SK-N-SH (cell line): ENCODE measurements around the gene BMPR1A. TPM values are rescaled to one million over a fixed set of nuclear protein-coding genes. Genes with fewer than 3 reads are reported as not detected.

Experiments used
- CTCF ChIA-PET: fragments of 300-600, 350-600 bp; formaldehyde crosslinking; extraction: SDS; loops from one replicate; lab custom pipeline; 2021; lab: Yijun Ruan, JAX
- POLR2A ChIA-PET: fragments of 350-600 bp; sonication (Branson Sonifier 250); formaldehyde crosslinking; extraction: SDS; loops from one replicate; lab custom pipeline; 2020; ENCODE audit warnings: antibody characterized with exemption, inconsistent platforms; lab: Yijun Ruan, JAX
- DNase-seq: peaks from one replicate; pipeline ENCODE4 v3.0.0; 2012
- H2AFZ ChIP-seq: fragments of 200-600 bp; sonication (generic); 2 replicates; pipeline ENCODE4 v1.8.1; 2016; ENCODE audit warnings: antibody characterized with exemption, mild to moderate bottlenecking, low read depth
- H3F3A ChIP-seq: fragments of 200-600 bp; sonication (generic); replicated peaks from 2 replicates; pipeline ENCODE3; 2016; ENCODE audit warnings: antibody characterized with exemption, mild to moderate bottlenecking; ENCODE audit not compliant: insufficient read depth
- H3K27ac ChIP-seq, 2 experiments: fragments of 200-500 bp in 1 of 2; fragments of 200-600 bp in 1 of 2; sonication (Bioruptor generic) in 1 of 2; sonication (generic), shearing (Covaris generic) in 1 of 2; 2 replicates each; pipeline versions ENCODE4 v1.5.1 to v1.6.1; 2014 to 2016; ENCODE audit warnings: low read depth in 2 of 2, inconsistent platforms in 1 of 2, low read length in 1 of 2, mild to moderate bottlenecking in 1 of 2, mixed read lengths in 1 of 2
- H3K27me3 ChIP-seq: fragments of 200-600 bp; sonication (generic), shearing (Covaris generic); 2 replicates; pipeline ENCODE4 v1.6.1; 2016; ENCODE audit warnings: mixed run types; ENCODE audit not compliant: insufficient read depth
- H3K36me3 ChIP-seq, 2 experiments: fragments of 200-500 bp in 1 of 2; fragments of 200-600 bp in 1 of 2; sonication (Bioruptor generic) in 1 of 2; sonication (generic) in 1 of 2; replicated peaks in 1 of 2; 2 replicates each; pipeline versions ENCODE3 to v1.5.1; 2014 to 2016; ENCODE audit warnings: low read length in 1 of 2, mild to moderate bottlenecking in 1 of 2; ENCODE audit not compliant: insufficient read depth in 2 of 2, control insufficient read depth in 1 of 2
- H3K4me1 ChIP-seq, 2 experiments: fragments of 200-500 bp in 1 of 2; fragments of 200-600 bp in 1 of 2; sonication (Bioruptor generic) in 1 of 2; sonication (generic), shearing (Covaris generic) in 1 of 2; 2 replicates each; pipeline versions ENCODE4 v1.5.1 to v1.6.1; 2014 to 2016; ENCODE audit warnings: low read depth in 1 of 2, low read length in 1 of 2, mixed run types in 1 of 2; ENCODE audit not compliant: insufficient read depth in 2 of 2, control insufficient read depth in 1 of 2
- H3K4me2 ChIP-seq: fragments of 200-600 bp; sonication (generic), shearing (Covaris generic); 2 replicates; pipeline ENCODE4 v1.6.1; 2017; ENCODE audit warnings: mixed run types
- H3K4me3 ChIP-seq, 2 experiments: fragments of 200-500 bp in 1 of 2; fragments of 200-600 bp in 1 of 2; sonication (Bioruptor generic) in 1 of 2; sonication (generic), shearing (Covaris generic) in 1 of 2; 2 replicates each; pipeline versions ENCODE4 v1.5.1 to v1.8.1; 2014 to 2016; ENCODE audit warnings: low read depth in 2 of 2, inconsistent platforms in 1 of 2, low read length in 1 of 2, mild to moderate bottlenecking in 1 of 2, mixed read lengths in 1 of 2, moderate library complexity in 1 of 2
- H3K79me2 ChIP-seq: fragments of 200-600 bp; sonication (generic); 2 replicates; pipeline ENCODE4 v1.8.1; 2017; ENCODE audit warnings: mild to moderate bottlenecking; ENCODE audit not compliant: insufficient read depth
- H3K9ac ChIP-seq: fragments of 200-600 bp; sonication (generic); 2 replicates; pipeline ENCODE4 v1.6.1; 2017; ENCODE audit warnings: mixed run types
- H3K9me2 ChIP-seq: fragments of 200-600 bp; sonication (generic); 2 replicates; pipeline ENCODE4 v1.6.1; 2017; ENCODE audit warnings: mixed run types
- H3K9me3 ChIP-seq: fragments of 200-600 bp; sonication (generic); 2 replicates; pipeline ENCODE4 v1.6.1; 2017; ENCODE audit warnings: mixed run types, mild to moderate bottlenecking, moderate library complexity
- H4K20me1 ChIP-seq: fragments of 200-600 bp; sonication (generic); 2 replicates; pipeline ENCODE4 v1.6.1; 2017; ENCODE audit warnings: mild to moderate bottlenecking, mixed run types; ENCODE audit not compliant: insufficient read depth
- CHD2 ChIP-seq: fragments of 150-350 bp; IDR thresholded peaks from 2 replicates; pipeline ENCODE4 v1.6.1; 2018; ENCODE audit warnings: low read length; ENCODE audit not compliant: partially characterized antibody
- CTCF ChIP-seq: fragments of 200-600 bp; sonication (generic); IDR thresholded peaks from 2 replicates; pipeline ENCODE4 v1.6.1; 2017; ENCODE audit warnings: antibody characterized with exemption, mild to moderate bottlenecking, moderate library complexity
- EP300 ChIP-seq, 2 experiments: IDR thresholded peaks; 2 replicates each; pipeline versions ENCODE4 v1.4.0 to v1.6.1; 2012; ENCODE audit warnings: borderline replicate concordance in 1 of 2, low read depth in 1 of 2, low read length in 1 of 2
- EZH2phosphoT487 ChIP-seq: fragments of 200-600 bp; sonication (generic); IDR thresholded peaks from 2 replicates; pipeline ENCODE4 v1.6.1; 2017; ENCODE audit warnings: low read depth, mixed run types, mild to moderate bottlenecking, antibody characterized with exemption, moderate library complexity, borderline replicate concordance
- FOSL2 ChIP-seq: IDR thresholded peaks from 2 replicates; pipeline ENCODE4 v1.4.0; 2012; ENCODE audit warnings: low read depth, mild to moderate bottlenecking, moderate library complexity, borderline replicate concordance
- FOXM1 ChIP-seq: IDR thresholded peaks from 2 replicates; pipeline ENCODE4 v1.4.0; 2012; ENCODE audit warnings: low read depth, mild to moderate bottlenecking
- IRF3 ChIP-seq: fragments of 150-350 bp; IDR thresholded peaks from 2 replicates; pipeline ENCODE4 v1.6.1; 2016; ENCODE audit warnings: mild to moderate bottlenecking, low read depth, low read length
- MEF2A ChIP-seq: IDR thresholded peaks from 2 replicates; pipeline ENCODE4 v1.4.0; 2012; ENCODE audit warnings: low read depth, borderline replicate concordance
- REST ChIP-seq: IDR thresholded peaks from 2 replicates; pipeline ENCODE4 v1.6.1; 2012; ENCODE audit warnings: mild to moderate bottlenecking, low read depth, low read length, moderate library complexity
- SMC3 ChIP-seq: IDR thresholded peaks from 2 replicates; pipeline ENCODE4 v1.6.1; 2012; ENCODE audit warnings: low read depth, low read length, improper control_type of control experiment
- TAF1 ChIP-seq: IDR thresholded peaks from 2 replicates; pipeline ENCODE4 v1.6.1; 2012; ENCODE audit warnings: low read depth, mild to moderate bottlenecking, low read length, moderate library complexity, borderline replicate concordance
- TCF12 ChIP-seq: IDR thresholded peaks from 2 replicates; pipeline ENCODE4 v1.4.0; 2012
- TEAD4 ChIP-seq: IDR thresholded peaks from 2 replicates; pipeline ENCODE4 v1.4.0; 2012; ENCODE audit warnings: mild to moderate bottlenecking, borderline replicate concordance; ENCODE audit not compliant: insufficient read depth
- USF1 ChIP-seq: IDR thresholded peaks from 2 replicates; pipeline ENCODE4 v1.4.0; 2012; ENCODE audit warnings: low read depth, borderline replicate concordance
- USF2 ChIP-seq: fragments of 150-350 bp; IDR thresholded peaks from 2 replicates; pipeline ENCODE4 v1.6.1; 2017; ENCODE audit warnings: antibody characterized with exemption, low read length, low read depth, borderline replicate concordance
- WGBS: methylation state at CpG from one replicate; pipeline ENCODE4 v1.1.6; 2017; ENCODE audit warnings: low lambda C conversion rate; 5-methylcytosine and 5-hydroxymethylcytosine counted together
- polyA plus RNA-seq, 3 experiments: library from polyadenylated mRNA; depleted of rRNA; stranded (reverse); fragments of >200 nt; gene quantifications; 2 replicates each; pipeline ENCODE4 v1.2.3, GENCODE V29; 2012

Gene BMPR1A
- polyA plus RNA-seq, 1 of the 3 experiments (the other 2 are of a cell fraction), result 12.7 TPM

GRCh38 chr10:86961481-86962091 lies 205.2 kb downstream of the BMPR1A start:
- H3K9me3 ChIP-seq, result no peaks in the 10 kb centered on the region
- H3K79me2 ChIP-seq, result no peaks in the 10 kb centered on the region
- no peak for DNase-seq
- no peaks in the 10 kb centered on the region for H4K20me1 ChIP-seq
- no peak overlapping the region for H3K9ac ChIP-seq
- no peaks in the 10 kb centered on the region for H3F3A ChIP-seq
- H3K9me2 ChIP-seq, result no peaks in the 10 kb centered on the region
- H3K4me1 ChIP-seq, result peaks cover 5 to 11% of the 10 kb centered on the region in 2 experiments; a peak in 2 of 4 replicates
- no peak overlapping the region for H3K4me2 ChIP-seq
- no peaks in the 10 kb centered on the region for H3K36me3 ChIP-seq
- CTCF ChIA-PET, result interaction anchor here (1.4 to 1.7 kb wide), 3 partner anchors 15 to 23 kb away, joined by 4 to 5 read pairs (median 5); no protein-coding TSS in a partner anchor
- POLR2A ChIA-PET, result interaction anchor here (0.6 kb wide), 1 partner anchor 191 kb away, joined by 3 read pairs; no protein-coding TSS in a partner anchor
- no peaks in the 10 kb centered on the region for H3K27me3 ChIP-seq
- whole genome bisulfite sequencing, result 97% methylated on average over 5 of the region's 12 CpGs
- H2AFZ ChIP-seq, result no peak overlapping the region
- H3K27ac ChIP-seq, result no peak overlapping the region
- H3K4me3 ChIP-seq, result no peak overlapping the region
- TF ChIP-seq MEF2A, result no peak
- TF ChIP-seq TAF1, result no peak
- TF ChIP-seq, all 33 proteins: peak for 0

- 83% methylated on average over 2 of the region's 7 CpGs for WGBS
- Histone ChIP-seq H3K4me3 (no peak overlapping the region), H3K4me1 (peaks cover 6 to 11% of the 10 kb centered on the region in 2 experiments; a peak in 2 of 4 replicates), H3F3A (no peaks in the 10 kb centered on the region), H3K36me3 (no peaks in the 10 kb centered on the region), H3K9me2 (no peaks in the 10 kb centered on the region), H3K9me3 (no peaks in the 10 kb centered on the region), H3K27ac (no peak overlapping the region), H2AFZ (no peak overlapping the region), H3K9ac (no peak overlapping the region), H3K27me3 (no peaks in the 10 kb centered on the region), H3K4me2 (no peak overlapping the region), H3K79me2 (no peaks in the 10 kb centered on the region), H4K20me1 (no peaks in the 10 kb centered on the region)
- CTCF ChIA-PET, result interaction anchor here (1.5 kb wide), 1 partner anchor 24 kb away, joined by 5 read pairs; no protein-coding TSS in a partner anchor
- DNase-seq, result no peak
- POLR2A ChIA-PET, result no interaction called here
- TF ChIP-seq CTCF, result no peak
- no peak for TF ChIP-seq SMC3
- TF ChIP-seq EP300 (IDR thresholded peaks at IDR 0.05; ENCODE audit: borderline replicate concordance in 1 of 2, low read depth in 1 of 2, low read length in 1 of 2), result no peak
- no peak for TF ChIP-seq USF2
- TF ChIP-seq EZH2phosphoT487, result no peak
- TF ChIP-seq IRF3, result no peak
- no peak for TF ChIP-seq MEF2A
- no peak for TF ChIP-seq CHD2
- no peak for TF ChIP-seq USF1
- no peak for TF ChIP-seq TCF12
- no peak for TF ChIP-seq REST
- no peak for TF ChIP-seq TEAD4
- no peak for TF ChIP-seq FOSL2
- no peak for TF ChIP-seq FOXM1
Observed at GRCh38 chr10:86962136-86962980, 205.9 kb downstream of the BMPR1A start.
